Measurements from ENCODE around the gene AJAP1. TPM values are rescaled to one million over a fixed set of nuclear protein-coding genes. Genes with fewer than 3 reads are reported as not detected.

AJAP1 gene
- total RNA-seq (2022; extraction: Qiagen RNA extraction), result not detected in 5 replicates

GRCh38 chr1:4653796-4654725, at the start of gene AJAP1:
AJAP1 (plus strand) TSS chr1:4654609; CDS start chr1:4655426, 817 bp downstream.

All from A549 treated with Mapracorat at 1 μM for 4 hours (cell line).